HepG2 (cell line): ENCODE data around the gene KCTD21. TPM values are rescaled to one million over a fixed set of nuclear protein-coding genes. Genes with fewer than 3 reads are reported as not detected.
A peak's percentile ranks its signal among the peaks of the same experiment; 100 is the strongest.

Source experiments
- AGO2 ChIP-seq: fragments of 200-400 bp; formaldehyde crosslinking; optimal IDR thresholded peaks from 2 replicates; pipeline ENCODE3; 2017; ENCODE audit warnings: mild to moderate bottlenecking, low read depth, low read length, moderate library complexity
- AKAP8 ChIP-seq: sonication (generic); formaldehyde crosslinking; IDR thresholded peaks from 2 replicates; pipeline ENCODE4 v1.5.1; 2020; ENCODE audit warnings: mild to moderate bottlenecking, missing genetic modification reagents
- CAMTA2 ChIP-seq: sonication (generic); formaldehyde crosslinking; IDR thresholded peaks from 2 replicates; pipeline ENCODE4 v1.4.0; 2020; ENCODE audit warnings: mild to moderate bottlenecking, missing genetic modification reagents, borderline replicate concordance
- CHCHD3 ChIP-seq: sonication (generic); formaldehyde crosslinking; IDR thresholded peaks from 2 replicates; pipeline ENCODE4 v1.8.0; 2022; ENCODE audit warnings: mild to moderate bottlenecking, missing genetic modification reagents, moderate library complexity
- ELF3 ChIP-seq: IDR thresholded peaks from 2 replicates; pipeline ENCODE4 v1.6.1; 2016; ENCODE audit warnings: missing genetic modification reagents, missing compliant biosample characterization
- HIVEP1 ChIP-seq: sonication (generic); formaldehyde crosslinking; IDR thresholded peaks from 2 replicates; pipeline ENCODE4 v1.4.0; 2020; ENCODE audit warnings: mild to moderate bottlenecking, missing genetic modification reagents
- LCORL ChIP-seq, 2 experiments: fragments of 450-650 bp in 1 of 2; sonication (generic) in 1 of 2; formaldehyde crosslinking in 1 of 2; IDR thresholded peaks; 2 replicates each; pipeline versions ENCODE4 v1.5.0 to v1.6.1; 2017 to 2020; ENCODE audit warnings: antibody characterized with exemption in 1 of 2, missing genetic modification reagents in 1 of 2
- MED13 ChIP-seq: sonication (generic); formaldehyde crosslinking; IDR thresholded peaks from 2 replicates; pipeline ENCODE4 v1.5.0; 2020; ENCODE audit warnings: missing genetic modification reagents
- MEF2D ChIP-seq: sonication (generic); formaldehyde crosslinking; IDR thresholded peaks from 2 replicates; pipeline ENCODE4 v1.5.1; 2020; ENCODE audit warnings: mild to moderate bottlenecking, missing genetic modification reagents
- MIXL1 ChIP-seq: IDR thresholded peaks from 2 replicates; pipeline ENCODE4 v1.6.1; 2016
- NFATC3 ChIP-seq: sonication (generic); formaldehyde crosslinking; IDR thresholded peaks from 2 replicates; pipeline ENCODE4 v1.5.1; 2020; ENCODE audit warnings: mild to moderate bottlenecking, missing genetic modification reagents
- RAD21 ChIP-seq: fragments of 450-650 bp; formaldehyde crosslinking; IDR thresholded peaks from 2 replicates; pipeline ENCODE4 v1.5.0; 2020; ENCODE audit warnings: mild to moderate bottlenecking
- SRSF1 ChIP-seq: fragments of 200-400 bp; formaldehyde crosslinking; optimal IDR thresholded peaks from 2 replicates; pipeline ENCODE3; 2017; ENCODE audit warnings: mild to moderate bottlenecking, low read depth, low read length, moderate library complexity
- SSRP1 ChIP-seq: IDR thresholded peaks from 2 replicates; pipeline ENCODE4 v1.6.1; 2016; ENCODE audit warnings: control low read depth
- ZBTB8A ChIP-seq: sonication (generic); formaldehyde crosslinking; IDR thresholded peaks from 2 replicates; pipeline ENCODE4 v1.4.0; 2020; ENCODE audit warnings: mild to moderate bottlenecking, low read depth, missing genetic modification reagents, borderline replicate concordance
- ZNF256 ChIP-seq: sonication (generic); formaldehyde crosslinking; conservative IDR thresholded peaks from 2 replicates; pipeline ENCODE4 v1.4.0; 2020; ENCODE audit warnings: missing genetic modification reagents
- ZNF317 ChIP-seq: sonication (generic); formaldehyde crosslinking; IDR thresholded peaks from 2 replicates; pipeline ENCODE4 v1.5.0; 2020; ENCODE audit warnings: mild to moderate bottlenecking, missing genetic modification reagents
- ZNF720 ChIP-seq: sonication (generic); formaldehyde crosslinking; IDR thresholded peaks from 2 replicates; pipeline ENCODE4 v1.4.0; 2020; ENCODE audit warnings: missing genetic modification reagents
- ZNF746 ChIP-seq: sonication (generic); formaldehyde crosslinking; IDR thresholded peaks from 2 replicates; pipeline ENCODE4 v1.8.0; 2022; ENCODE audit warnings: mild to moderate bottlenecking, missing genetic modification reagents
- ZNF772 ChIP-seq: sonication (generic); formaldehyde crosslinking; IDR thresholded peaks from 2 replicates; pipeline ENCODE4 v1.5.0; 2020; ENCODE audit warnings: mild to moderate bottlenecking, missing genetic modification reagents
- ZNF790 ChIP-seq: sonication (generic); formaldehyde crosslinking; IDR thresholded peaks from 2 replicates; pipeline ENCODE4 v1.8.0; 2022; ENCODE audit warnings: missing genetic modification reagents, mild to moderate bottlenecking, borderline replicate concordance
- polyA plus RNA-seq, 8 experiments: library from polyadenylated mRNA; depleted of rRNA in 3 of 8; stranded (reverse) in 7 of 8; unstranded in 1 of 8; fragments of >200 nt; fragmentation: Illumina TruSeq in 4 of 8; extraction: Trizol in 4 of 8; gene quantifications; 2 replicates each; pipeline versions ENCODE4 v1.2.1 to v1.2.3, GENCODE V29; 2011 to 2016; ENCODE audit warnings: low read depth in 4 of 8, missing spikeins in 1 of 8, mixed read lengths in 1 of 8; ENCODE audit not compliant: insufficient read depth in 1 of 8
- total RNA-seq, 5 experiments: library from RNA; depleted of rRNA; stranded (reverse); fragments of >200 nt; fragmentation: Illumina TruSeq; extraction: Trizol; gene quantifications; 2 replicates each; pipeline ENCODE4 v1.2.3, GENCODE V29; 2016; ENCODE audit warnings: low read depth in 1 of 5
- TF ChIP-seq, protein P1 (sequence below): sonication (generic); formaldehyde crosslinking; IDR thresholded peaks from 2 replicates; pipeline ENCODE4 v1.8.1; 2023; ENCODE audit warnings: mild to moderate bottlenecking, inconsistent platforms, moderate library complexity, missing genetic modification reagents, borderline replicate concordance
- TF ChIP-seq, protein P2 (sequence below): sonication (generic); formaldehyde crosslinking; IDR thresholded peaks from 2 replicates; pipeline ENCODE4 v1.4.0; 2020; ENCODE audit warnings: missing genetic modification reagents
- TF ChIP-seq, protein P3 (sequence below): sonication (generic); formaldehyde crosslinking; IDR thresholded peaks from 2 replicates; pipeline ENCODE4 v1.5.1; 2020; ENCODE audit warnings: mild to moderate bottlenecking, missing genetic modification reagents, moderate library complexity
- TF ChIP-seq, protein P4 (sequence below): IDR thresholded peaks from 2 replicates; pipeline ENCODE4 v1.6.1; 2018; ENCODE audit warnings: missing genetic modification reagents

KCTD21 gene
- total and polyA plus RNA-seq, 2 of the 13 experiments (the other 11 are each of a cell fraction or from before 2014, with no cell fraction given): 3.1 to 13.5 TPM

DNA sequence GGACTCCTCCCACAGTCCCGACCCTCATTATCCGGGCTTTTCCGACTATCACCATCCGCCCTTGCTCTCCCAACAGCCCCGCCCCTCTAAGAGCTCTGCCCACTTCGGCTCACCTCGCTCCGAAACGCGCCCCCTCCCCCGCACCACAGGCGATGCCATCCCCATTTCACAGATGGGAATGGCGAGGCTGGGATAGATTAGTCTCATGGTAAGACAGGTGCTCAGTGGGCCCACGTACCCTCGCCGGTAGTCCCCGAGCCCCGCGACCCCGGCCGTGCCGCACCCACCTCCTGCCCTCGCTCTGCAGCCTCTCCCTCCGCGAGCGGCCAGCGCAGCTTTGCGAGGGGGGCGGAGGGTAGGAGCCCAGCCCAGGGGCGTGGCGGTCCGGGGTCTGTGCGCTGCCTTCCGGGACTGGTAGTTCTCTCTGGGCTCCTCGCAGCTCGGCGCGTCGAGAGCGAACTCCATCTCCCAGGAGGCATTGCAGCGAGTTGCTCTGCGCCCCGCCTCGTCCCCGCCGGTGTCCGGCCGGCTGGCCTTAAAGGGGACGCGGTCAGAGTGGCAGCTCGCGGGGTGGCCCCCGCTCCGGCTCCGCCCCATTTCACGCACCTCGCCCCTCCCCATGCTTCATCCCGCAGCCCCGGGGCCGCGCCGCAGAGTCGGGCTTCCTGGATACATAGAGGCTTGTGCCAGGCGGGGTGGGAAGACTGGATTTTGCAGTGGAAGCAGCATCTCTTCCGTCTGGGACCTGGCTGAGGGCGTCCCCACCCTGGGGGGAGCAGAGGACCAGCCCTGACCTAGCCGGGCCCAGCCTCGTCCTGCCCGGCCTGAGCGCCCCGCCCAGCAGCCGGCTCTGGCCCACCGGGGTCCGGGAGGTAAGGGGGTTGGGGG lies at the start of gene KCTD21, which contains the start of gene USP35 (continued):
- TF ChIP-seq, protein P1, sequence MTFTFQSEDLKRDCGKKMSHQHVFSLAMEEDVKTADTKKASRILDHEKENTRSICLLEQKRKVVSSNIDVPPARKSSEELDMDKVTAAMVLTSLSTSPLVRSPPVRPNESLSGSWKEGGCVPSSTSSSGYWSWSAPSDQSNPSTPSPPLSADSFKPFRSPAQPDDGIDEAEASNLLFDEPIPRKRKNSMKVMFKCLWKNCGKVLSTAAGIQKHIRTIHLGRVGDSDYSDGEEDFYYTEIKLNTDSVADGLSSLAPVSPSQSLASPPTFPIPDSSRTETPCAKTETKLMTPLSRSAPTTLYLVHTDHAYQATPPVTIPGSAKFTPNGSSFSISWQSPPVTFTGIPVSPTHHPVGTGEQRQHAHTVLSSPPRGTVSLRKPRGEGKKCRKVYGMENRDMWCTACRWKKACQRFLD (CRISPR knock-in tag): peak; percentile 24; the same call in 1 of the 2 replicates
- TF ChIP-seq, protein P2, sequence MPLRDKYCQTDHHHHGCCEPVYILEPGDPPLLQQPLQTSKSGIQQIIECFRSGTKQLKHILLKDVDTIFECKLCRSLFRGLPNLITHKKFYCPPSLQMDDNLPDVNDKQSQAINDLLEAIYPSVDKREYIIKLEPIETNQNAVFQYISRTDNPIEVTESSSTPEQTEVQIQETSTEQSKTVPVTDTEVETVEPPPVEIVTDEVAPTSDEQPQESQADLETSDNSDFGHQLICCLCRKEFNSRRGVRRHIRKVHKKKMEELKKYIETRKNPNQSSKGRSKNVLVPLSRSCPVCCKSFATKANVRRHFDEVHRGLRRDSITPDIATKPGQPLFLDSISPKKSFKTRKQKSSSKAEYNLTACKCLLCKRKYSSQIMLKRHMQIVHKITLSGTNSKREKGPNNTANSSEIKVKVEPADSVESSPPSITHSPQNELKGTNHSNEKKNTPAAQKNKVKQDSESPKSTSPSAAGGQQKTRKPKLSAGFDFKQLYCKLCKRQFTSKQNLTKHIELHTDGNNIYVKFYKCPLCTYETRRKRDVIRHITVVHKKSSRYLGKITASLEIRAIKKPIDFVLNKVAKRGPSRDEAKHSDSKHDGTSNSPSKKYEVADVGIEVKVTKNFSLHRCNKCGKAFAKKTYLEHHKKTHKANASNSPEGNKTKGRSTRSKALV: no peak
- TF ChIP-seq MIXL1 (CRISPR knock-in tag) (peak; percentile 54; the same call in 1 of the 2 replicates), CHCHD3 (CRISPR knock-in tag) (no peak), SSRP1 (CRISPR knock-in tag) (no peak), ZNF317 (CRISPR knock-in tag) (peak; percentile 66), MED13 (CRISPR knock-in tag) (no peak), ZNF790 (CRISPR knock-in tag) (no peak), HIVEP1 (peak; percentile 81), ELF3 (CRISPR knock-in tag) (peak; percentile 65; the same call in 1 of the 2 replicates), SRSF1 (peak; percentile 88), ZNF772 (CRISPR knock-in tag) (peak; percentile 61), NFATC3 (no peak), ZNF746 (CRISPR knock-in tag) (peak; percentile 66; the same call in 1 of the 2 replicates), AKAP8 (CRISPR knock-in tag) (peak; percentile 64; the same call in 1 of the 2 replicates), RAD21 (CRISPR knock-in tag) (0 out of 2 replicates have a peak, but pooled peaks have one; percentile 13), CAMTA2 (CRISPR knock-in tag) (no peak), LCORL (IDR thresholded peaks at IDR 0.05) (no peak), LCORL (CRISPR knock-in tag; IDR thresholded peaks at IDR 0.05) (peak; percentile 78), ZNF256 (CRISPR knock-in tag) (no peak), ZBTB8A (CRISPR knock-in tag) (no peak), MEF2D (peak; percentile 44; the same call in 1 of the 2 replicates), ZNF720 (0 out of 2 replicates have a peak, but pooled peaks have one; percentile 15), AGO2 (peak; percentile 41)
- TF ChIP-seq, protein P3, sequence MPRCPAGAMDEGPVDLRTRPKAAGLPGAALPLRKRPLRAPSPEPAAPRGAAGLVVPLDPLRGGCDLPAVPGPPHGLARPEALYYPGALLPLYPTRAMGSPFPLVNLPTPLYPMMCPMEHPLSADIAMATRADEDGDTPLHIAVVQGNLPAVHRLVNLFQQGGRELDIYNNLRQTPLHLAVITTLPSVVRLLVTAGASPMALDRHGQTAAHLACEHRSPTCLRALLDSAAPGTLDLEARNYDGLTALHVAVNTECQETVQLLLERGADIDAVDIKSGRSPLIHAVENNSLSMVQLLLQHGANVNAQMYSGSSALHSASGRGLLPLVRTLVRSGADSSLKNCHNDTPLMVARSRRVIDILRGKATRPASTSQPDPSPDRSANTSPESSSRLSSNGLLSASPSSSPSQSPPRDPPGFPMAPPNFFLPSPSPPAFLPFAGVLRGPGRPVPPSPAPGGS: peak; percentile 51
- TF ChIP-seq, protein P4, sequence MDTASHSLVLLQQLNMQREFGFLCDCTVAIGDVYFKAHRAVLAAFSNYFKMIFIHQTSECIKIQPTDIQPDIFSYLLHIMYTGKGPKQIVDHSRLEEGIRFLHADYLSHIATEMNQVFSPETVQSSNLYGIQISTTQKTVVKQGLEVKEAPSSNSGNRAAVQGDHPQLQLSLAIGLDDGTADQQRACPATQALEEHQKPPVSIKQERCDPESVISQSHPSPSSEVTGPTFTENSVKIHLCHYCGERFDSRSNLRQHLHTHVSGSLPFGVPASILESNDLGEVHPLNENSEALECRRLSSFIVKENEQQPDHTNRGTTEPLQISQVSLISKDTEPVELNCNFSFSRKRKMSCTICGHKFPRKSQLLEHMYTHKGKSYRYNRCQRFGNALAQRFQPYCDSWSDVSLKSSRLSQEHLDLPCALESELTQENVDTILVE (CRISPR knock-in tag): peak; percentile 54; the same call in 1 of the 2 replicates
